NCI-H69 (cell line): ENCODE data around the gene DDOST.
"Not testable (repeated sequence)": the region's sequence is repeated elsewhere in the genome, so short reads cannot be mapped to it uniquely, and the experiment has no call there.

Source experiments
- DNase-seq: peaks from one replicate; lab custom pipeline; 2025; lab: John Stamatoyannopoulos, UW

Gene DDOST

DNA sequence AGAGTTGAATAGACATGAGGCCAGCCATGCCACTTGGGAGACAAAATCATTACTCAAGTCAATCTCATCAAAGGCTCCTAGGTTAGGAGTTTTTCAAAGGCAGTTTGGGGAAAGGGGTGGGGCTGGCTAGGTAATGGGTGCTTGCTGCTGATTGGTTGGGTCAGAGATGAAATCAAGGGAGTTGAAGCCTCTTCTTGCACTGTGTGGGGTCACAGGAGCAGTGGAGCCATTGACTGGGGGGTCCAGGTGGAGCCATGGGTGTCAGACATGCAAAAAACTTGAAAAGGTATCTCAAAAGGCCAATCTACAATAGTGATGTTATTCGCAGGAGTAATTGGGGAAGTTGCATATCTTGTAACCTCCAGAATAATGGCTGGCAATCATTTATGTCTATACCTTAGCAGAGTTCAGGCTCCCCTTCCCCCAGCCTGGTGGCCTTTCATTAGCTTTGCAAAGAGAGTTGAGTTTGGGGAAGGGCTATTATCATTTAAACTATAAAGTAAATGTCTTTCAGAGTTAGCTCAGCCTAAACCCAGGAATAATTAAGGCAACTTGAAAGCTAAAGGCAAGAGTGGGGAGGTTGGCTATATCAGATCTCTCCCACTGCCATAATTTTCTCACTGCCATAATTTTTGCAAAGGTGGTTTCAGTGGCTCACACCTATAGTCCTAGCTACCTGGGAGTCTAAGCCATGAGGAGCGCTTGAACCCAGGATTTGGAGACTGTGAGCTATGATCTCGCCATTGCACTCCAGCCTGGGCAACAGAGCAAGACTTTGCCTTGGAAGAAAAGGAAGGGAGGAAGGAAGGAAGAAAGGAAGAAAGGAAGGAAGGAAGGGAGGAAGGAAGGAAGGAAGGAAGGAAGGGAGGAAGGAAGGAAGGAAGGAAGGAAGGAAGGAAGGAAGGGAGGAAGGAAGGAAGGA lies 35.7 kb downstream of the DDOST start:
- no peak for DNase-seq

DNA sequence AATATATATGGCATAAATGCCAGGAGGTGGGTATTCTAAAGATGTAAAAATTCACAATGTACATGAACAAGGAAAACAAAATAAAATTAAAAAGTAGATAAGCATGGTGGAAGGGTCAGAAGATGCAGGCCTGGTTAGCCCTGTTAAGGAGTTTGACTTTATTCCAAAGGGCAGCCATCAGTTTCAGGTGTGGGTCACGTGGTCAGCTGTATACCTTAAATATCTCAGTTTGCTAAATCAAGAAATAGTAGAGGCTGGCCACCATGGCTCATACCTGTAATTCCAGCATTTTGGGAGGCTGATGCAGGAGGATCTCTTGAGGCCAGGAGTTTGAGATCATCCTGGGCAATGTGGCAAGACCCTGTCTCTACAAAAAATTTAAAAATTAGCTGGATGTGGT lies 36.5 kb downstream of the DDOST start:
- DNase-seq, result no peak

DNA sequence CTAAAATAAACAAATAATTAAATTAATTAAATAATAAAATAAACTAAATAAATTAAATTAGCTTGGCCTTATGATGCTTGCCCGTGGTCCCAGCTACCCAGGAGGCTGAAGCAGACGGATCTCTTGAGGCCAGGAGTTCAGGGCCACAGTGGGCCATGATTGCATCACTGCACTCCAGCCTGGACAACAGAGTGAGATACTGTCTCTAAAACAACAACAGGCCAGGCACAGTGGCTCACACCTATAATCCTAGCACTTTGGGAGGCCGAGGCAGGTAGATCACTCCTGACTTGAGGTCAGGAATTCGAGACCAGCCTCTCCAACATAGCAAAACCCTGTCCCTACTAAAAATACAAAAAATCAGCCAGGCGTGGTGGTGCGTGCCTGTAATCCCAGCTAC lies 40.2 kb downstream of the DDOST start:
- DNase-seq, result no peak

DNA sequence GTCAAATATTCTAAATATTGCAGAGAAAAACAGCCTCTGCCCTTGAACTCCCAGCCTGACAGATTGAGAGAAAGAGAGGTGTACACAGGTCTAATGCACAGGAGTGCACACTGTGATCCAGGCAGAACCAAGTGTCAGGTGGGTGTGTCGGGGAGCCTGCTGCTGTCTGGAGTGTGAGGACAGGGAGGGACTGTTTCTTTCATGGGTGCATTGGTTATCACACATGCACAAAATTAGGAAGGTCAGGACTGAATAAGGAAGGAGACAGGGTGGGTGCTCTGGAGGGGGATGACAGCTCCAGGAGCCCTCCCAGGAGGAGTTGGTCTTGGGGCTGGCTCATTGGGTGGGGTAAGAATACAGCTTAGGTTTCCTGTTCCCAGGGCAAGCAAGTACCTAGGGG lies 41.2 kb downstream of the DDOST start:
- DNase-seq, result no peak

DNA sequence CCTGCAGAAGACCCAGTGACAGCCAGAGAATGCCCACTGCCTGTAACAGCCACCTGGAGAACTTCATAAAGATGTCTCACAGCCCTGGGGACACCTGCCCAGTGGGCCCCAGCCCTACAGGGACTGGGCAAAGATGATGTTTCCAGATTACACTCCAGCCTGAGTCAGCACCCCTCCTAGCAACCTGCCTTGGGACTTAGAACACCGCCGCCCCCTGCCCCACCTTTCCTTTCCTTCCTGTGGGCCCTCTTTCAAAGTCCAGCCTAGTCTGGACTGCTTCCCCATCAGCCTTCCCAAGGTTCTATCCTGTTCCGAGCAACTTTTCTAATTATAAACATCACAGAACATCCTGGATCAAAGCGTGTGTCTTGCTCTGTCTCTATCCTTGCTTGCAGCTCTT lies 42.6 kb downstream of the DDOST start:
- DNase-seq, result no peak

DNA sequence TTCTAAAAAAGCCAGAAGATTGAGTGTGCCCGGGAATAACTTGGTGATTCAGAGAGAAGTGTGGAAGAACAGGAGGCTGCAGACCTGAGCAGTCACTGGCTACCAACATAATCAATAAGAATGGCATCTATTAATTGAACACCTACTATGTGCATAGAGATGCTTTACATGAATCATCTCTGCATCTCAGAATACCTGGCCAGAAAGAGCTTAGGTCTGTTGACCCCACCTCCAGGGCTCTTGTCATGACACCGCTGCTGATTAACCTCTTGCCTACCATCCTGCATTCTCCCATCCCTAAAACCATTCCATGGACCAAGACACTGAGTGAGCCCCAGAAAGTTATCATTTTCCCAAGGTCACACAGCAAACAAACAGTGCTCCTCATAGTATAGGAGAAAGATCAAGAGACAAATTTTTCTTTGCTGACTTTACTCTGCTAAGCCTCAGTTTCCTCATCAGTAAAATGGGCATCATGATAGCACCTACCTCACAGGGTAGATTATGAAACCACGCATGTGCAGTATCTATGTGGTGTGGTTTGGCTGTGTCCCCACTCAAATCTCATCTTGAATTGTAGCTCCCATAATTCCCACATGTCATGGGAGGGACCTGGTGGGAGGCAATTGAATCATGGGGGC lies 44.2 kb downstream of the DDOST start:
- DNase-seq, result no peak

DNA sequence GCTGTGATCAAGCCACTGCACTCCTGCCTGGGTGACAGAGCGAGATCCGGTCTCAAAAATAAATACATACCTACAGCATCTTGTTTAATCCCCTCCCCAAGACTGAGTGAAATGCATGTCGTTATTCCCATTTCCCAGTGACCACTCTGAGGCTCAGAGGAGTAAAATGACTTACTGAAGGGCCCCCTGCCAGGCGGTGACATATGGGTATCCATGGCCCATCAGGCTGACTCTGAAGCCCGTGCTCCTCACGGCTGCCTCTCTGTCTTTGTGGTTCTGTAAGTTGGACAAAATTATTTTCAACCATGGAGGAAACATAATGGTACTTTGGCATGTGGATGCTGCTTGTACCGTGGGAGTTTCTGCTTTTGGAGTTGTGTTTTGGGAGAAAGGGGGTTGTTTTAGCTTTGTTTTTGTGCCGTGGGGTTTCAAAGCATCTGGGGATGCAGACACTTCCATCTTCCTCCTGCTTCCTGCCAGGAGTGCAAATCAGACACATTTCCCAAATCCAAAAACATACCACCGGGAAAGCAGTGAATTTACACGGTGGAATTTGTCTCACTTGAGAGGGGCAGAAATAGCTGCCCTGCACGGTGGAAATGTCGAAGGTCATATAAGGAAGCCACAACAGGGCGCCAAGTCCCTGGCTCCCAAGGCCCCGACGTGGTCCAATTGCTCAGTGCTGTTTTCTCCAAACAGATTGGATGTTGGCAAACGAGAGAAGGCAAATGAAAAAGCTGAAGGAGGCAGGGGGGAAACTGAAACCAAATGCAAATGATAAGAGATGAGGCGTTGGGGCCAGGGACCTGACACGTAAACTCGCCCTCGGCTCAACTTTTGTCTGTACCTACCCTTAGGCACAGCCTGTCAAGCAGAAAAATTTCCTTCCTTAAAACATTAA lies 45.0 kb downstream of the DDOST start:
- no peak for DNase-seq

DNA sequence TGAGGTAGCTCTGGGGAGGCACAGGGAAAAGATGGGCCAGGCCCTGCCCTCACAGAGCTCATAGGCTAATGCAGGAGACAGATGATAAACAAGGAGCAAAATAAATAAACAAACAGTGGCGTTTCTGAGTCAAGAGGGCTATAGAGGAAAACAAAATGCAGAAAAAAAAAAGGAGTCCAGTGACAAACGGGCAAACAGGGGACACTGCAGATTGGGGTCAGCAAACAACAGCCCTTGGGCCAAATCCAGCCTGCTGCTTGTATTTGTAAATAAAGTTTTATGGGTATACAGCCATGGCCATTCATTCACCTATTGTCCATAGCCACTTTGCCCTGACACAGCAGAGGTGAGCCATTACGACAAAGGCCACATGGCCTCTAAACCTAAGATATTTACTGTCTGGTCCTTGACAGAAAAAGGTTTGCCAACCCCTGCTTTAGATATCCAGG lies 47.0 kb downstream of the DDOST start:
- no peak for DNase-seq

DNA sequence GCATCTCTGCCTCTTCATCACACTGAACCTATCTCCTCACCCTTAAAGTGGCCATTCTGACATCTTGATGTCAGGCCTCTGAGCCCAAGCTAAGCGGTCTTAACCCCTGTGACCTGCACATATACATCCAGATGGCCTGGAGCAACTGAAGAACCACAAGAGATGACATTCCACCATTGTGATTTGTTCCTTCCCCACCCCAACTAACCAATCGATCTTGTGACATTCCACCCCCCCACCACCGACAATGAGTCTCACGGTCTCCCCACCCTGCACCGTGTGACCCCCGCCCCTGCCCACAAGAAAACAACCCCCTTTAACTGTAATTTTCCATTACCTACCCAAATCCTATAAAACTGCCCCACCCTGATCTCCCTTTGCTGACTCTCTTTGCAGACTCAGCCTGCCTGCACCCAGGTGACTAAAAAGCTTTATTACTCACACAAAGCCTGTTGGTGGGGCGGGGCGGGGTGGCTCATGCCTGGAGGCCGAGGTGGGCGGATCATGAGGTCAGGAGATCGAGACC lies 48.9 kb downstream of the DDOST start:
- DNase-seq, result no peak

DNA sequence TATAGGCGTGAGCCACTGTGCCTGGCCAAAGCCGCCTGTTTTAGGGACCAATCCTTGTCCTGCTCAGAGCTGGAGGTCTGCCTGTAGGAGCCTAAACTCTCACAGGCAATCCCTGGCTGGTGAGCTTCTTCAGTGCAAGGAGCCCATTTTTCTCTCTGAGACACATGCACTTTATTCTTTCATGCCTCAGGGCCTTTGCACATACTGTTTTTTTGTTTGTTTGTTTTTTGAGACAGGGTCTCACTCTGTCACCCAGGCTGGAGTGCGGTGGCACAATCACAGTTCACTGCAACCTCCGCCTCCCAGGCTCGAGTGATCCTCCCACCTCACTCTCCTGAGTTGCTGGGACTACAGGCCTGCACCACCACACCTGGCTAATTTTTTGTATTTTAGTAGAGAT lies 49.5 kb downstream of the DDOST start:
- DNase-seq, result no peak

DNA sequence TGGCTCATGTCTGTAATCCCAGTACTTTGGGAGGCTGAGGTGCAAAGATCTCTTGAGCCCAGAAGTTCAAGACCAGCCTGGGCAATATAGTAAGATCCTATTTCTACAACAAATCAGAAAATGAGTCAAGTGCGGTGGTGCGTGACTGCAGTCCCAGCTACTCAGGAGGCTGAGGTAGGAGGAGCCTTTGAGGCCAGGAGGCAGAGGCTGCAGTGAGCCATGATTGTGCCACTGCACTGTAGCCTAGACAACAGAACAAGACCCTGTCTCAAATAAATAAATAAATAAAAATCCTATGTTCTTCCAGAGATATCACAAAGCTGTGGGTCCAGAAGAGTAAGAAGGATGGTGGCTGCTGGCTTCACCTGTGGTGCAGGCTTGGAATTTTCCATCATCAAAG lies 50.2 kb downstream of the DDOST start:
- no peak for DNase-seq

DNA sequence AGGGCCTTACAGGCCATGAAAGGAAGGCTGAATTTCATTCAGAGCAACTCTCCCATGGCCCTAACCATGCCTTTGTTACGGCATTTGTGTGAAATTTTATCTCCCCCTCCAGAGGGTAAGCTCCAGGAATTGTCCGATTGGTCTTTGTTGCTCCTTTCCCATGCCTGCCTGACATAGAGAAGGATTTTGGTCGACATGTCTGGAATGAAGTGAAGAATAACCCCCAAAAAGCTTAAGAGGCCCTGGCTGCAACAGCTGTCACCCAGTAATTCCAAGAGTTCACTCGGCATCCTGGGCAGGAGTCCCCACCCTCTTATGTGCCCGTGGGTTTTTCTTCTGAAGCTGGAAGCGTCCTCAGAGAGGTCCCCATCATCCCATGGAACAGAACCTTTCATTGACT lies 51.6 kb downstream of the DDOST start:
- no peak for DNase-seq

DNA sequence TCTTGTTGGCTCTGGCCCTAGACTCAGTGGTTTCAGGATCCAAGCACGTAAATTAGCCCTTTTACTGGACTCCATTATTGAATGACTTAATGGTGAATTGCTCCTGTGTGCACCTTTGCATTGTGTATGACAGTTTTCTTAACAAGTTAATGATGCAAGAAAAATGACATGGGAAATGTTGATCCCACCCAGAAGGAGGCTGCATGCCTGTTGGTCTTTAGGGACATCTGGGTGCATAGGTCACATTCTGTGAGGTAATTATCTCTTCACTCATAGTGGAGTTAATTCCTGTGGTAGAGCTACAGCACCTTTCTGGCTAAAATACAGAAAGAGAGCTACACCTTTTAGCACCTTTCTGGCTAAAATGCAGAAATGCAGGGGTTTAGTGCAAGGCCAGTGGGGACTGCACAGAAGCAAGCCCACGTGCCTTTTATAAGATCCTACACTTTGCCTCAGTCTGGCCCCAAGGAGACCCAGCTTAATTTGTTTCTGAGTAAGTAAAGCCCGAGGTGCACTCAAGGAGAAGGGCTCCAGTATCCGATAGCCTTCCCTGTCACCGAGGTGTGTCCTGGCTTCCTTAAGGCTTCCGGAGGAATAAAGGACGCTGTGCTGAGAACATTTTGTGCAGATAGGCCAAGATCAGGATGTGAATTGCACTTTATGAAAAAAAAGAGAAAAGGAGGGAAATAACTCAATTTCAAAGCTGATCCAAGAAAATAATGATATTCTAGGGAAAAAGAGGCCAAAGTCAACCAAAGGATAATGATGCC lies 54.2 kb downstream of the DDOST start:
- DNase-seq, result not testable (repeated sequence)

DNA sequence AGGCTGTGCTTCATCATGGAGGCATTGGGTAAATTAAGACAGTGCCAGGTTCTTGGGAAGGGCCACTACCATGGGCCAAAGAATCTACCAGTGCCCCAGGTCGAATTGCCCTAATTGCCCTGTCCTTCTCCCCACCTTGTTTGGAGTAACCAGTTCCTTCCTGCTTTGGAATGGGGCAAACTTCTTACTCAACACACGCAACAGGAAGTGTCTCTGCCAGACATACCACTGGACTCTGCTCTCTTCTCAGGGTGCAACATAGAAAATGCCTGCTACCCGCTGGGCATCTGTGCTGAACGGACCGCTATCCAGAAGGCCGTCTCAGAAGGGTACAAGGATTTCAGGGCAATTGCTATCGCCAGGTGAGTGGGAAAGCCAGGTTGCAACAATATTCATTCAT lies 56.5 kb downstream of the DDOST start:
- DNase-seq, result no peak

DNA sequence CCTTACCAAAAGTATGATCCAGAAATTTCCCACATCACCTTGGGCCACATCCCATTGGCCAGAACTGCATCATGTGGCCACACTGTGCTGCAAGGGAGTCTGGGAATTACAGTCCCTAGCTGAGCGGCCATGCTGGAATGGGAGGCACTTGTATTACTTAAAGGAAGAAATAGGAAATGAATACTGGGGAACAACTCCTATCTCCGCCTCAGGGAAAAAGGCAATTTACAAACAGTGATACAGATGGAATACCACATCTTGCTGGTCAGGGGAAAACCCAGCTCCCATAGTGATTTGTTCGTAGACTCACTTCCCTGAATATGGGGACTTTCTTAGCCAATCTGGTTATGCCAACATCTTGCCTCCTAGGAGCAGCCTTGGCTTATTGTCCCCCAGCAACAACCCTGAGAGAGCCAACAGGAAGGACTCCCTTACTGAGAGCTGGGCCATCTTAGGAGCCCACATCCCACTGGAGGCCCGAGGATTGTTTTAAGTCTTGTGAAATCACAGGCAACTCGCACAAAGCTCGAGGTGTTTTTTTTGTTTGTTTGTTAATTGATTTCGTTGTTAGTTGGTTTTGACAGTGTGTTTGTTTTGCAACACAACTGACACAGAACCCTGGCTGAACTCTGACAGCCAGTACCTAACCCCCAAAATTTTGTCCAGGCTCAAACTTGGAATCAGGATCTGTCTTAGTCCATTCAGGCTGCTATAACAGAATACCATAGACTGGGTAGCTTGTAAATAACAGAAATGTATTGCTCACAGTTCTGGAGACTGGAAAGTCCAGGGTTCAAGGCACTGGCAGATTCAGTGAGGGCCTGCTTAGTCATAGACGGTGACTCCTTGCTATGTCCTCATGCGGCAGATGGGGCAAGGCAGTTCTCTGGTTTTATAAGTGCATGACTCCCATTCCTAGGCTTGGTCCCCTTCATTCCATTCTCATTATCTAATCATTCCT lies 57.4 kb downstream of the DDOST start:
- no peak for DNase-seq

DNA sequence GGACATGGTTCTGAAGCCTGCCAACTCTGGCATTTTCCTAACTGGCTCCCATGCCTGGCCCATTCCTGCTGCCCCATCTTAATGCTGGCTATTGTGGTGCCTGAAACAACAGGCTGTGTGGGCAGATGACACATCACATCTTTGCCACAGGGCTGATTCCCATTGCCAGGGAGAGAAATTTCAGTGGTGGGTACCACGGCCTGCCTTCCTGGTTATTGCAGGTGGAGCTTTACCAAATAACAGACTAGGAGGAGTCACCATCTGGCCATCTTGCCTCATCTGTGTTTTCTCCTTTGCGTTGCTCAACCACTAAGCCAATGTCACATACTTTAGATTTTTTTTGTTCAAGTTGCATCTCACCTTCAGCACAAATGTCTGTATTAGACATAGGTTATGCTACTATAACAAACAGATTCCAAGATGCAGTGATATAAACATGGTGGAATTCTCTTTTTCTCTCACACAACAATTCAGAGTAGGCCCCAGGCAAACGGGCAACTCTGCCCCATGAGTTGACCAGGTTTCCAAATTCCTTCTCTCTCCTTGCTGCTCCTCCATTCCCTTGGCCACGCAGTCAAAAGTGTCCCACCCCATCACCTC lies 58.2 kb downstream of the DDOST start:
- no peak for DNase-seq
